PC-3 (cell line): ENCODE results near the gene DLL4. TPM values are rescaled to one million over a fixed set of nuclear protein-coding genes. Genes with fewer than 3 reads are reported as not detected.

Experiments
- ATAC-seq: fragments of 200-7000 bp; cut with Tn5 transposase; 2 replicates; pipeline ENCODE4 v1.9.1; 2020; ENCODE audit warnings: mild to moderate bottlenecking, moderate library complexity
- BruUV-seq: library from RNA; stranded (reverse); fragments of 400-500 nt; replicated peaks from 2 replicates; lab custom pipeline; 2021; lab: Mats Ljungman, UMichigan
- CTCF ChIA-PET: fragments of 300-600 bp; sonication (Branson Sonifier 250); formaldehyde crosslinking; loops from one replicate; lab custom pipeline; 2022; ENCODE audit warnings: antibody characterized with exemption; lab: Charles Lee
- POLR2A ChIA-PET: fragments of 300-600 bp; sonication (Branson Sonifier 250); formaldehyde crosslinking; loops from one replicate; lab custom pipeline; 2022; ENCODE audit warnings: antibody characterized with exemption; ENCODE audit not compliant: unreplicated experiment; lab: Charles Lee
- DNase-seq: peaks from one replicate; pipeline ENCODE4 v3.0.0-alpha.2; 2015
- H2AFZ ChIP-seq: fragments of 300-600 bp; sonication (generic); 2 replicates; pipeline ENCODE4 v1.6.0; 2016; ENCODE audit warnings: antibody characterized with exemption, low read length
- H3F3A ChIP-seq: fragments of 300-600 bp; sonication (generic); one replicate; pipeline ENCODE4 v1.6.0; 2017; ENCODE audit warnings: antibody characterized with exemption, low read length, control low read depth, mild to moderate bottlenecking; ENCODE audit not compliant: unreplicated experiment
- H3K27ac ChIP-seq: fragments of 300-600 bp; sonication (generic); 2 replicates; pipeline ENCODE4 v1.5.1; 2016; ENCODE audit warnings: mild to moderate bottlenecking, low read length
- H3K27me3 ChIP-seq: fragments of 300-600 bp; sonication (generic); 2 replicates; pipeline ENCODE4 v1.6.1; 2016; ENCODE audit warnings: low read length, mixed read lengths
- H3K36me3 ChIP-seq: fragments of 300-600 bp; sonication (generic); 2 replicates; pipeline ENCODE4 v1.6.1; 2016; ENCODE audit warnings: low read depth, mixed run types, low read length, mixed read lengths
- H3K4me1 ChIP-seq: fragments of 300-600 bp; sonication (generic); 2 replicates; pipeline ENCODE4 v1.5.1; 2016; ENCODE audit warnings: low read length; ENCODE audit not compliant: insufficient read depth
- H3K4me2 ChIP-seq: fragments of 300-600 bp; sonication (generic); 2 replicates; pipeline ENCODE4 v1.6.0; 2016; ENCODE audit warnings: low read length
- H3K4me3 ChIP-seq: fragments of 300-600 bp; sonication (generic); 2 replicates; pipeline ENCODE4 v1.5.1; 2016; ENCODE audit warnings: mild to moderate bottlenecking, low read length, mixed read lengths
- H3K79me2 ChIP-seq: fragments of 300-600 bp; sonication (generic); 2 replicates; pipeline ENCODE4 v1.6.1; 2017; ENCODE audit warnings: low read length, mixed read lengths
- H3K9ac ChIP-seq: fragments of 300-600 bp; sonication (generic); 2 replicates; pipeline ENCODE4 v1.6.0; 2016; ENCODE audit warnings: mild to moderate bottlenecking, low read length
- H3K9me2 ChIP-seq: fragments of 300-600 bp; sonication (generic); replicated peaks from 2 replicates; pipeline ENCODE4 v1.6.1; 2016; ENCODE audit warnings: mixed run types, low read length, mixed read lengths
- H3K9me3 ChIP-seq: fragments of 300-600 bp; sonication (generic); 2 replicates; pipeline ENCODE4 v1.6.1; 2016; ENCODE audit warnings: low read length, mixed read lengths
- H4K20me1 ChIP-seq: fragments of 300-600 bp; sonication (generic); 2 replicates; pipeline ENCODE4 v1.6.1; 2016; ENCODE audit warnings: low read length, mixed read lengths
- EZH2 ChIP-seq: fragments of 300-600 bp; sonication (generic); IDR thresholded peaks from one replicate; pipeline ENCODE4 v1.6.1; 2017; ENCODE audit warnings: antibody characterized with exemption, mild to moderate bottlenecking, low read length; ENCODE audit not compliant: unreplicated experiment
- EZH2phosphoT487 ChIP-seq: fragments of 300-600 bp; sonication (generic); IDR thresholded peaks from 2 replicates; pipeline ENCODE4 v1.6.1; 2018; ENCODE audit warnings: mild to moderate bottlenecking, antibody characterized with exemption, low read length, borderline replicate concordance
- intact Hi-C: fragments of 100-400 bp; cut with micrococcal nuclease; formaldehyde crosslinking; loops from 2 replicates; pipeline ENCODE4 v1.9.0; 2023
- total RNA-seq: library from RNA; depleted of rRNA; stranded (reverse); fragments of >200 nt; gene quantifications from 2 replicates; pipeline ENCODE4 v1.2.3, GENCODE V29; 2014
- TF ChIP-seq, protein P1 (sequence below): fragments of 300-600 bp; sonication (generic); conservative IDR thresholded peaks from 2 replicates; pipeline ENCODE4 v1.5.1; 2017; ENCODE audit warnings: antibody characterized with exemption, low read depth, mild to moderate bottlenecking, low read length

DLL4 gene
- total RNA-seq, 1 experiment from 2014 or later, result 2.2 TPM

DNA sequence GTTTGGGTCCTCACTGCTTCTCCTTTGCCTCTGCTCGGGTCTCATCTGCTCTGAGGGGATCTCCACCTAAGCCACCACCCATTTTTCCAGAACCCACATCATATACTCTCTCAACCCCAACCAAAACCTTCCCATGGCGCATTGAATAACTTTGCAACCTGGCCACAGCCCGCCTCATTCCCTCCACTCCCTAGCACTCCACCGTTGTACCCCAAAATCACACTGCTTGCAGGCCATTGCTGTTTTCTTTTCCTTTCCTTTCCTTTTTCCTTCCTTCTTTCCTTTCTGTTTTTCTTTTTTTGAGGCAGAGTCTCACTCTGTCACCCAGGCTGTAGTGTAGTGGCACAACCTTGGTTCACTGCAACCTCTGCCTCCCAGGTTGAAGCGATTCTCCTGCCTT is 38.0 kb upstream of the DLL4 start:
- Histone ChIP-seq H3K9me2 (no peaks in the 10 kb centered on the region), H3F3A (no peaks in the 10 kb centered on the region), H3K36me3 (0 out of 2 replicates have a peak, but pooled peaks cover 3% of the 10 kb centered on the region), H3K4me1 (peaks cover 16% of the 10 kb centered on the region), H3K27ac (no peak overlapping the region), H3K9ac (no peak overlapping the region), H2AFZ (no peak overlapping the region), H4K20me1 (no peaks in the 10 kb centered on the region), H3K4me3 (no peak overlapping the region), H3K9me3 (no peaks in the 10 kb centered on the region), H3K27me3 (no peaks in the 10 kb centered on the region), H3K79me2 (peaks cover 18% of the 10 kb centered on the region), H3K4me2 (no peak overlapping the region)
- CTCF ChIA-PET, result interaction anchor here (0.6 to 2.5 kb wide), 11 partner anchors 10 to 106 kb away, joined by 4 to 39 read pairs (median 6); partner anchors contain the start of gene RHOV
- DNase-seq (no peak), ATAC-seq (no peak)
- BruUV-seq, result no TSS peak
- intact Hi-C loops, result loop anchor here (5.0 to 10.0 kb wide), 2 partner anchors 104 to 296 kb away; partner anchors contain the start of gene KNL1
- TF ChIP-seq EZH2, result no peak
- POLR2A ChIA-PET, result no interaction called here

DNA sequence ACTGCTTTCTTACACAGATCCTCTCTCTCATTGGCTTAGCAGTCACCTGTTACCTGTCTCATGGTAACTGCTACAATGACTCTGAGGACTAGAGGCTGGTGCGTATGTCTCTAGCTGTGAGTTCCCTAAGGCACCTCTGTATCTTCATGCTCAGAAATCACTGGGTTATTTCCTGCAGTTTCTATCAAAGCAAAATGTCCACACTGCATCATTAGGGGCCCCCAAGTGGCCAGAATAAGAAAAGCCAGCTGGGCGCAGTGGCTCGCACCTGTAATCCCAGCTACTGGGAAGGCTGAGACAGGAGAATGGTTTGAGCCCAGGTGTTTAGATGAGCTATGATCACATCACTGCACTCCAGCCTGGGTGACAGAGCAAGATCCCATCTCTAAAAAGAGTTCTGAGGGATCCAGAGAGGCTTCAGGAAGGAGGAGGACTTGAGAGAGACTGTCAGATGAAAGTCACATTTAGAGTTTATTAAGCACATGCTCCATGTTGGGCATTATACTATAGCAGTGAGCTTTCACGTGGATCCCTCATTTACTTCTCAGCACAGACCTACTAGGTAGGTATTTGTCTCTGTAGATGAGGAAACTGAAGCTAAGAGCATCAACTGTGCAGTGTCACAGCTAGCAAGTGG is 37.2 kb upstream of the DLL4 start:
- no peaks in the 10 kb centered on the region for H3K9me3 ChIP-seq
- no TSS peak for BruUV-seq
- peaks cover 16% of the 10 kb centered on the region for H3K4me1 ChIP-seq
- no peaks in the 10 kb centered on the region for H3F3A ChIP-seq
- no peak for TF ChIP-seq EZH2phosphoT487
- TF ChIP-seq, protein P1, sequence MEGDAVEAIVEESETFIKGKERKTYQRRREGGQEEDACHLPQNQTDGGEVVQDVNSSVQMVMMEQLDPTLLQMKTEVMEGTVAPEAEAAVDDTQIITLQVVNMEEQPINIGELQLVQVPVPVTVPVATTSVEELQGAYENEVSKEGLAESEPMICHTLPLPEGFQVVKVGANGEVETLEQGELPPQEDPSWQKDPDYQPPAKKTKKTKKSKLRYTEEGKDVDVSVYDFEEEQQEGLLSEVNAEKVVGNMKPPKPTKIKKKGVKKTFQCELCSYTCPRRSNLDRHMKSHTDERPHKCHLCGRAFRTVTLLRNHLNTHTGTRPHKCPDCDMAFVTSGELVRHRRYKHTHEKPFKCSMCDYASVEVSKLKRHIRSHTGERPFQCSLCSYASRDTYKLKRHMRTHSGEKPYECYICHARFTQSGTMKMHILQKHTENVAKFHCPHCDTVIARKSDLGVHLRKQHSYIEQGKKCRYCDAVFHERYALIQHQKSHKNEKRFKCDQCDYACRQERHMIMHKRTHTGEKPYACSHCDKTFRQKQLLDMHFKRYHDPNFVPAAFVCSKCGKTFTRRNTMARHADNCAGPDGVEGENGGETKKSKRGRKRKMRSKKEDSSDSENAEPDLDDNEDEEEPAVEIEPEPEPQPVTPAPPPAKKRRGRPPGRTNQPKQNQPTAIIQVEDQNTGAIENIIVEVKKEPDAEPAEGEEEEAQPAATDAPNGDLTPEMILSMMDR, result peak; percentile 95
- TF ChIP-seq EZH2, result no peak
- intact Hi-C loops, result loop anchor here (1.0 to 10.0 kb wide), 4 partner anchors 13 to 297 kb away; partner anchors contain the start of gene KNL1
- H3K9me2 ChIP-seq, result no peaks in the 10 kb centered on the region
- H3K4me2 ChIP-seq, result no peak overlapping the region
- peak; percentile 81 for DNase-seq
- ChIA-PET POLR2A (interaction anchor here (0.6 kb wide), 1 partner anchor 21 kb away, joined by 3 read pairs; no protein-coding TSS in a partner anchor), CTCF (interaction anchor here (0.6 to 2.5 kb wide), 16 partner anchors 9 to 613 kb away, joined by 3 to 39 read pairs (median 4); partner anchors contain the start of genes INO80 and RHOV)
- H4K20me1 ChIP-seq, result no peaks in the 10 kb centered on the region
- no peak overlapping the region for H3K27ac ChIP-seq
- peak overlapping the region; percentile 22; the same call in 1 of the 2 replicates for H2AFZ ChIP-seq
- no peaks in the 10 kb centered on the region for H3K27me3 ChIP-seq
- 0 out of 2 replicates have a peak, but pooled peaks cover 4% of the 10 kb centered on the region for H3K36me3 ChIP-seq
- no peak overlapping the region for H3K9ac ChIP-seq
- no peak overlapping the region for H3K4me3 ChIP-seq
- peak; percentile 43 for ATAC-seq
- peaks cover 23% of the 10 kb centered on the region for H3K79me2 ChIP-seq

DNA sequence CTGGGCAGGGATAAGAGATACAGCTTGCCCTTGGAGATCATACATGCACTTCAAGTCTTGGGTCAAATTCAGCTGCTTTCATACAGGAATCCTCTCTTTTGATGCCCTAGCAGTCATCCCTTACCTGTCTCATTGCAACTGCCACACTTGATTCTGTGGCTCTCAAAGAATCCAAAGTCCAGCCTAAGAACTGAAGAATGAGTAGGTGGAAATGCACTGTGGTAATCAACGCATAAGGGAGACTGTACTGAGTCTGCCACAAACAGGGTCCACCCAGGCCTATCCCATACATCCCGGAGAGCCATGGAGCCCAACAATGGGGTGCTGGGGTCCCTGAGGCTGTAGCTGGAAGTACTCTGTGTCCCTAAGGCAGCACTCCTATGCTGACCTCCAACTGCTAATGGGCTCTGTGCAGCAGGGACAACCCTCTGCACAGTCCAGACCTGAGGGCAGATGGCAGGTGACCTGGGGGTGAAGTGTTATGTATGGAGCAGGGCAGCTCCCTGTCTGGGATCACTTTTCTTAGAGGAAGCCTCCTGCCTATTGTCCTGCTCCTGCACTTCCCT is 36.6 kb upstream of the DLL4 start:
- no peaks in the 10 kb centered on the region for H3K9me3 ChIP-seq
- no peaks in the 10 kb centered on the region for H3K27me3 ChIP-seq
- peaks cover 7% of the 10 kb centered on the region; the same call in 1 of the 2 replicates for H3K36me3 ChIP-seq
- no peaks in the 10 kb centered on the region for H3F3A ChIP-seq
- H2AFZ ChIP-seq, result no peak overlapping the region
- H3K9ac ChIP-seq, result no peak overlapping the region
- peaks cover 29% of the 10 kb centered on the region for H3K79me2 ChIP-seq
- no peak overlapping the region for H3K27ac ChIP-seq
- intact Hi-C loops, result loop anchor here (1.0 to 10.0 kb wide), 4 partner anchors 14 to 298 kb away; partner anchors contain the start of gene KNL1
- H4K20me1 ChIP-seq, result no peaks in the 10 kb centered on the region; the same call in 1 of the 2 replicates
- ATAC-seq (no peak), DNase-seq (no peak)
- POLR2A ChIA-PET, result interaction anchor here (0.6 kb wide), 1 partner anchor 22 kb away, joined by 3 read pairs; no protein-coding TSS in a partner anchor
- no TSS peak for BruUV-seq
- TF ChIP-seq EZH2phosphoT487 (no peak), EZH2 (no peak)
- TF ChIP-seq, protein P1, result no peak
- H3K4me2 ChIP-seq, result no peak overlapping the region
- H3K4me1 ChIP-seq, result peaks cover 16% of the 10 kb centered on the region
- no peak overlapping the region for H3K4me3 ChIP-seq
- H3K9me2 ChIP-seq, result no peaks in the 10 kb centered on the region
- CTCF ChIA-PET, result interaction anchor here (0.6 to 2.5 kb wide), 15 partner anchors 10 to 613 kb away, joined by 3 to 39 read pairs (median 4); partner anchors contain the start of genes INO80 and RHOV
